Measurements from ENCODE around the gene NUP62. TPM values are rescaled to one million over a fixed set of nuclear protein-coding genes. Genes with fewer than 3 reads are reported as not detected.
"Not testable (repeated sequence)": the region's sequence is repeated elsewhere in the genome, so short reads cannot be mapped to it uniquely, and the experiment has no call there.

NUP62 gene, protein sequence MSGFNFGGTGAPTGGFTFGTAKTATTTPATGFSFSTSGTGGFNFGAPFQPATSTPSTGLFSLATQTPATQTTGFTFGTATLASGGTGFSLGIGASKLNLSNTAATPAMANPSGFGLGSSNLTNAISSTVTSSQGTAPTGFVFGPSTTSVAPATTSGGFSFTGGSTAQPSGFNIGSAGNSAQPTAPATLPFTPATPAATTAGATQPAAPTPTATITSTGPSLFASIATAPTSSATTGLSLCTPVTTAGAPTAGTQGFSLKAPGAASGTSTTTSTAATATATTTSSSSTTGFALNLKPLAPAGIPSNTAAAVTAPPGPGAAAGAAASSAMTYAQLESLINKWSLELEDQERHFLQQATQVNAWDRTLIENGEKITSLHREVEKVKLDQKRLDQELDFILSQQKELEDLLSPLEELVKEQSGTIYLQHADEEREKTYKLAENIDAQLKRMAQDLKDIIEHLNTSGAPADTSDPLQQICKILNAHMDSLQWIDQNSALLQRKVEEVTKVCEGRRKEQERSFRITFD
- total RNA-seq: 56.9 and 73.3 TPM in 2 replicates

DNA sequence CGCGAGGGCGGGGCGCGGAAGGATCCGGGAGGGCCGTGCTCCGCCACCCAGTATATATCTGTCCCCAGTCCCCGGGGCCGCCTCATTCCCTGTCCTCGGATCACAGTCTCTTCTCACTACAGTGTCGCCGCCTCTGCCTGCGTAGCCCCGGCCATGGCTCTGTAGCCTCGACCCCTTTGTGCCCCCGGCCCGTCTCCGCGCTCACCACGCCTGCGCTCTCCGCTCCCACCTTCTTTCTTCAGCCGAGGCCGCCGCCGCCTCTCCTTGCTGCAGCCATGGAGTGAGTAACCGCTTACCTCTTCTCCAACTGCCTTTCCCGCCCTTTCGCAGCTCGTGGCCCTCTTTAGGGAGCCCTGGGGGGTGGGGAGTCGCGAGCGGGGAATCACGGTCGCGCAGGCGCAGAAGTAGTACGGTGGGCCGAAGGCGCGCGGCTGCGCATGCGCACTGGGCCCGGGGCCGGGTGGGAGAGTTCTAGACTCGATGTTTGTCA is at the start of gene NUP62, which contains the start of gene ATF5:
Gene NUP62, minus strand, starts transcription at position 384 of the 490 bp plus-strand sequence. CDS start 19,697 bp downstream, outside the sequence.
Gene ATF5, plus strand, starts transcription at position 85 of the 490 bp plus-strand sequence. CDS start 1,646 bp downstream, outside the sequence.
- no peak for DNase-seq (ENCODE audit: extremely low read depth, low read depth, low spot score)

DNA sequence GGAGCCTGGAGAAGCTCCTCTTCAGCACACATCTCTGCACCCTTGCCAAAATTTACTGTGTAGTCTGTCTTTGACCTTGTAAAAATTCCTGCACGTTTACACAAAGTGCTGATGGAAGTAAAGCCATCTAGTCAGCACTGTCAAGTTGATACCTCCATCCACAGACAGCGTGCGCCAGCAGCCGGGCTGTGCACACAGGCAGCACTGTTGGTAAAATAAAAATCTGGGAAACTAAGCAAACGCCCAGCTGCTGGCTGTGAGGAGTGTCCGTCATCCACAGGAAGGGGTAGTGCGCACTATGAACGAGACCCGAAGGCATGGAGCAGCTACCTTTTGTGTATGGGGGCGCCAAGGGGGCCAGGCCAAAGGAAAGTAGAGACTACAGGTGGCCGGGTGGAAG is 49.0 kb upstream of the NUP62 start:
- DNase-seq (ENCODE audit: extremely low read depth, low read depth, low spot score): no peak

DNA sequence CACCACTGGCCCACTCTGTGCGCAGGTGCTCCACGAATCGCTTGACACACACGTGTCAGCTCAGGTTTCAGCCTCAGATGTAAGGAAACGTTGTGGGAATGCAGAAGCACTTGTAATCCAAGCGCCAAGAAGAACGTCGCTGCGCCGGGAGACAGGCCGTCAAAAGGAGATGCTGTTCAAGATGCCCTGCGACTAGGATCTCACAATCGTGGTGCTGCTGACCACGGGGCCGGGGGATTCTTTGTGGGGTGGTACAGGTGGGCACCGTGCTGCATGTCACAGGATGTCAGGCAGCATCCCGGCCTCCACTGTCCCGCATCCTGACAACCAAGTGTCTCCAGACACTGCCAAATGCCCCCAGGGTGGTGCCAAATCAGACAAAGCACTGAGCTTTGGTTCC is 48.6 kb upstream of the NUP62 start:
- no peak for DNase-seq (ENCODE audit: extremely low read depth, low read depth, low spot score)

DNA sequence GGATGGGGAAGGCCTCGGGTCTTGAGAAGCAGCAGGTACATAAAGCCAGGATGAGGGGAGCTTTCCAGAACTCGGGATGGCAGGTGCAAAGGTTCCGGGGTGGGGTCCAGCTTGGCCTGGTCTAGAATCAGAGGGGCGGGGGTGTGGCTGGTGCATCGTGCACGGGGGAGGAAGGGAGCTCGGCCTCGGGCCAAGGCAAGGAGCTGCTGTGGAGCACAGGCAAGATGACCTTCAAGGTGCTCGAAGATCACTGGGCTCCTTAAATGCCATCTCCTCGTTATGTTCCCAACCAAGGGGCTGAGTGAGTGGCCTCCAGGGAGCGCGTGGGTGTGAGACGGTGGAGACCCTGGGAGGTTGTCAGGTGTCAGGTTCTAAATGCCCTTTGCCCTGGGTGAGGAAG is 47.8 kb upstream of the NUP62 start:
- no peak for DNase-seq (ENCODE audit: extremely low read depth, low read depth, low spot score)

DNA sequence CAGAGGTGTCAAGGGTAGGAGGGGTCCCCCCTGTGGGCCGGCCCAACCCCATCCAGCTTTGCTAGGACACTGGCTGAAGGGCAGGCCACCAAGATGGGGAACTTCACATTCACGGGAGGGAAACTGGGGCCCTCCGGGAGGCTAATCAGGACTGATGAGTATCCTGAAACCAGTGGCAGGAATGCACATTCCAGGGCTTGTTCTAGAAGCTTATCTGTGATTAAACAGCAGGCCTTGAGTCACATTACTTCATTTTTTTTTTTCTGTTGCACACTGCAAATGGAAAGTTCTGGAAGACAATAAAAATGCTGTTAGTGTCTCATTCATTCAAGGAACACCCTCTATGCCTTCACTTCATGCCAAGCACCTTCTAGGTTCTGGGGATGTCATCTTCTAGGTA is 47.2 kb upstream of the NUP62 start:
- no peak for DNase-seq (ENCODE audit: extremely low read depth, low read depth, low spot score)

DNA sequence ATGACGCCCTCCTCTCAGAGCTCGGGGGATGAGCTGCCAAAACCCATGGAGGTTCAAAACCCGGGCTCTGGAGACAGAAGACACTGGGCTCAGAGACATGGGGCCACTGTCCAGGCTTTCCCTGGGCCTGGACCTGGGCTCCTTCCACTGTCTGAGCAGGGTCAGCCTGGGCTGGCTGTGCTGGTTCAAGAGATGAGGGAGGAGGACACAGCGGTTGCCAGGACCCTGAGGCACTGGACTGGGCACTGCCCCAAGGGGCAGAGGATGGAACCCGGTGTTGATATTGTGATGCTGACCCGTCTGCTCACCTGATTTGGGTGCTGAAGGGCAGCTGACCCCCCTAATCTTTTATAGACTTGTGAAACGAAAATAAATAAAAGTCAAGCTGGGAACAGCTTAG is 45.7 kb upstream of the NUP62 start:
- DNase-seq (ENCODE audit: extremely low read depth, low read depth, low spot score): no peak

DNA sequence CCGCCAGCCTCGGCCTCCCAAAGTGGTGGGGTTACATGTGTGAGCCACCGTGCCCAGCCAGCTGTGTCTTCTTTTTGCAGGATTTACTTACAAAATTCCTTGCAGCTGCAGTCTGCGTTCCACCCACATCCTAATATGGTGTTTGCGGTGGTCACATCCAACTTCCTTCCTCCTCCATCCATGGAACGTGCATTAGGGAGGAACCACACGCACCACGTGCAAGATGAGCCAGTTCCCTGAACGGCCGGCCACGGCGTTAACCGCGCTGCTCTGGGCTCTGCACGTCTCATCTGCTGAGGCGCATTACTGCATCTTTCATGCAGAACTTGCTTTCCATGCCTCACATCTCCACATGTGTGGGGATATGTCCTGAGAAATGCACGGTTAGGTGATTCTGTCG is 44.7 kb upstream of the NUP62 start:
- DNase-seq (ENCODE audit: extremely low read depth, low read depth, low spot score): no peak

DNA sequence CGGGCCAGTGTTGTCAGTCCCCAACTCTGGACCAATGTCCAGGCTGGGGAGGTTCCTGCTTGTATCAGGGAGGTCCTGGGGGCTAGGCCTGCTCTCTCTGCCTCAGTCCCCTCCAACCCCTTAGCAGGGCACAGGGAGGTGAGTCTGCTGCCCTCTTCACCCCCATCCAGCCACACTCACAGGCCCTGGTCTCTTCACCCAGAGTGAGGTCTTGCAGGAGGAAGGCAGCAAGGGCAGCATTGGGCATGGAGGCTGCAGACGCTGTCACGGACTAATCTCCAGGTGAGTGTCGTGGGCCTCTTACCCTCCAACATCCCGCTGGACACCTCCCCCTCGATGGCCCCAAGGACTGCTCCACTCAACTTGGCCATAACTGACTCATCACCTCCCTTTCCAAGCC is 43.5 kb upstream of the NUP62 start:
- no peak for DNase-seq (ENCODE audit: extremely low read depth, low read depth, low spot score)

DNA sequence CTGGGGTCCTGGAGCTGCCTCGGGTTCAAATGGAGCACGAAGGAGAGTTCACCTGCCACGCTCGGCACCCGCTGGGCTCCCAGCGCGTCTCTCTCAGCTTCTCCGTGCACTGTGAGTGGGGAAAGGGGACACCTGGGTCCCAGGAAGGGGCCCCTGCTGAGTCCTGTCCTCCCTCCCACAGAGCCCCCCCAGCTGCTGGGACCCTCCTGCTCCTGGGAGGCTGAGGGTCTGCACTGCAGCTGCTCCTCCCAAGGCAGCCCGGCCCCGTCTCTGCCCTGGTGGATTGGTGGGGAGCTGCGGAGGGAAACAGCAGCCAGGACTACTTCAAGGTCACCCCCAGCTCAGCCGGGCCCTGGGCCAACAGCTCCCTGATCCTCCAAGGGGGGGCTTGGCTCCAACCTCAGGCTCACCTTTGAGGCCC is 42.7 kb upstream of the NUP62 start:
- no peak for DNase-seq (ENCODE audit: extremely low read depth, low read depth, low spot score)

DNA sequence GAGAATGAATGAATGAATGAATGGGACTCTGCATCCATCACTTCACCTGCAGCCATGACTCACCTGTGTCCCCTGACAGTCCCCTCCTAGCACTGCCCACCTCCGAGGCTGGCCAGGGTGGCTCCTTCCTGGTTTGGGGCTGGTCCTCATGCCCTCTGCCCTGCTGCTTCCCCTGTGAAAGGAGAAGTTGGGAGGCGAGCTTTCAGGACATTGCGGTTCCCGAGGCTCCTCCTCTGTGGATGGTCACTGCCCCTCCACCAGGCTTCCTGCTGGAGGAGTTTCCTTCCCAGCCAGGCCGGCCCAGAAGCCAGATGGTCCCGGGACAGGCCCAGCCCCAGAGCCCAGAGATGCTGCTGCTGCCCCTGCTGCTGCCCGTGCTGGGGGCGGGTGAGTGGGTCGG is 40.1 kb upstream of the NUP62 start:
- not testable (repeated sequence) for DNase-seq (ENCODE audit: extremely low read depth, low read depth, low spot score)

DNA sequence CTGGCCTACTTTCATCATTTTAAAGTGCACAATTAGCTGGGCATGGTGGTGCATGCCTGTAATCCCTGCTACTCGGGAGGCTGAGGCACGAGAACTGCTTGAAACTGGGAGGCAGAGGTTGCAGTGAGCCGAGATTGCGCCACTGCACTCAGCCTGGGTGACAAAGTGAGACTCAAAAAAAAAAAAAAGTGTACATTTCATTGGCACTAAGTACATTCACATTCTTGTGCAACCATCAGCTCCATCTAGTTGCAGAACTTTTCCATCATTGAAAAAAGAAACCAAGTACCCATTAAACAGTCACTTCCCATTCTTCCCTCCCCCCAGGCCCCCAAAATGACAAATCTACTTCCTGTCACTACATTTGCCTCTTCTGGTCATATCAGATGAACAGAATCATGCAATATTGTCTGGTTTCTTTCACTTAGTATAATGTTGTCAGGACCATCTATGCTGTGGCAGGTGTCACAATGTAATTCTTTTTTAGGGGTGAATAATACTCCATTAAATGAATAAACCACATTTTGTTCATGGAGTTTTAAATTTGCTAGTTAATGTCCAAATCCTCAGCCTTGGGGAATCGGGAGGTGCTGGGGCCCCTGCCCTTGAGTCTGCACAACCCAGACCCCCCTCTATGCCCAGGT is 39.1 kb upstream of the NUP62 start:
- no peak for DNase-seq (ENCODE audit: extremely low read depth, low read depth, low spot score)

DNA sequence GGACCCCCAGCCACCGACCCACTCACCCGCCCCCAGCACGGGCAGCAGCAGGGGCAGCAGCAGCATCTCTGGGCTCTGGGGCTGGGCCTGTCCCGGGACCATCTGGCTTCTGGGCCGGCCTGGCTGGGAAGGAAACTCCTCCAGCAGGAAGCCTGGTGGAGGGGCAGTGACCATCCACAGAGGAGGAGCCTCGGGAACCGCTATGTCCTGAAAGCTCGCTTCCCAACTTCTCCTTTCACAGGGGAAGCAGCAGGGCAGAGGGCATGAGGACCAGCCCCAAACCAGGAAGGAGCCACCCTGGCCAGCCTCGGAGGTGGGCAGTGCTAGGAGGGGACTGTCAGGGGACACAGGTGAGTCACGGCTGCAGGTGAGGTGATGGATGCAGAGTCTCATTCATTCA is 31.7 kb upstream of the NUP62 start, which contains the start of gene SIGLEC11:
Gene SIGLEC11, minus strand, starts transcription at position 193 of the 400 bp plus-strand sequence. Its CDS starts 91 bp downstream, at position 102.
- not testable (repeated sequence) for DNase-seq (ENCODE audit: extremely low read depth, low read depth, low spot score)

DNA sequence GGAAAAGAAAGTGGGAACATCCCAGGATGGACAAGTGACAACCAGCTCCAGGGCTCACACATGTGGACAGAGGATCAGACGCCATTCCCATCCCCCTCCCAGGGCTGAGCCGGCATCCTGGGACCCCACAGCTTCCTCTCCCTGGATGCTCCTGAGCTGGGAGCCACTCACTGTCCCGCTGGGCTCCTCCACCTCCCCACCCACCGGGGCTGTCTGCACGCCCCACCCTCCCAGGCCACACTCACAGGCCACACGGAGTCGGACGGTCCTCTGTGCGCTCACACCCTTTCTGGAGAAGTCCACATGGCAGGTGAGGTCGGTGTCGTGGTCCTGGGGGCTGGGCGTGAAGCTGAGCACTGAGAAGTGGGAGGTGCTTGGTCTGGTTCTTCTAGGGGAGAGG is 30.6 kb upstream of the NUP62 start:
- DNase-seq (ENCODE audit: extremely low read depth, low read depth, low spot score): not testable (repeated sequence)

DNA sequence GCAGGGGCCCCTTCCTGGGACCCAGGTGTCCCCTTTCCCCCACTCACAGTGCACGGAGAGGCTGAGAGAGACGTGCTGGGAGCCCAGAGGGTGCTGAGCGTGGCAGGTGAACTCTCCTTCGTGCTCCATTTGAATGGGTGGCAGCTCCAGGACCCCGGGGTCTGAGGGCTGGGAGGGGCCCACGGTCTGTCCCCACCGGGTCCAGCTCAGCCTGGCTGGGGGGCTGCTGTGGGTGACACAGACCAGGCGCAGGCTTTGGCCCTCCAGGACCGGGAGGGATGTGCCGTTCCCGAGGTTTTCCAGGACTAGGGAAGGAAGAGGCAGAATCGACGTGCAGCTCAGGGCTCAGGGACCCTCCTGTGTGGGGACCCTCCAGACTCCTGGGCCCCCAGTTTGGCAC is 29.3 kb upstream of the NUP62 start:
- DNase-seq (ENCODE audit: extremely low read depth, low read depth, low spot score): not testable (repeated sequence)

DNA sequence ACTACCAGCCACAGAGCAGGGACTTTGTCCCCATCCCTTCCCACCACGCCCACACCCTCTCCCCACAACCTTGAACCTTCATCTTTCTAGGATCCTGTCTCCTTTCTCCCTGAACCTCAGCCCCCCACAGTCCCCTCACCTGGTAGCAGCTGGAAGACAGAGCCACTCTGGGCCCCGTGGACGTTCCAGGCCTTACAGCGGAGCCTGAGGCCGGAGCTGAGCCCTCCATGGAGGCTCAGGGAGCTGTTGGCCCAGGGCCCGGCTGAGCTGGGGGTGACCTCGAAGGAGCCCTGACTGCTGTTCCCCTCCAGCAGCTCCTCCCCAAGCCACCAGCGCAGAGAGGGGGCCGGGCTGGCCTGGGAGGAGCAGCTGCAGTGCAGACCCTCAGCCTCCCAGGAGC is 28.8 kb upstream of the NUP62 start:
- DNase-seq (ENCODE audit: extremely low read depth, low read depth, low spot score): not testable (repeated sequence)

DNA sequence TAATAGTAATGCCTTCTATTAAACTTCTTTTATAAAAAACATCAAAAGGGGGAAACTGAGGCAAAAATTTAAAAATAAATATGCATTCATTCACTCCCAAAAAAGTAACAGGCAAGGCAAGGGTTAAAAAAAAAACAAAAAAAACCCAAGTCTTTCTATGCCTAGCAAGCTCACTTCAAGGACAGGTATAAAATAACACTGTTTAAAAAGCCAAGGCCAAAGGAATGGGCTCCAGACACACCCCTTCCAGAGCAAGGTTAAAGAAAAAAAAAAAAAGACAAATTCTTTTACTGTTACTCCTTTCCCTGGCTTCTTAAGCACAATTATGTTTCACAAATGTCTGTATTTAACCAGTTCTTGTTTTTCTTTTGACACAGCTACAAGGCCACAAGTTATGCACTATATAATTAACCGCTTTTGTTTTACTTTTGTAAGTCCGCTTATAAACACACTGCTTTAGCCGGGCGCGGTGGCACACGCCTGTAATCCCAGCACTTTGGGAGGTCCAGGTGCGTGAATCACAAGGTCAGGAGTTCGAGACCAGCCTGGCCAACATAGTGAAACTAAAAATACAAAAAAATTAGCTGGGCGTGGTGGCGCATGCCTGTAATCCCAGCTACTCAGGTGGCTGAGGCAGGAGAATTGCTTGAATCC is 28.1 kb upstream of the NUP62 start:
- no peak for DNase-seq (ENCODE audit: extremely low read depth, low read depth, low spot score)

DNA sequence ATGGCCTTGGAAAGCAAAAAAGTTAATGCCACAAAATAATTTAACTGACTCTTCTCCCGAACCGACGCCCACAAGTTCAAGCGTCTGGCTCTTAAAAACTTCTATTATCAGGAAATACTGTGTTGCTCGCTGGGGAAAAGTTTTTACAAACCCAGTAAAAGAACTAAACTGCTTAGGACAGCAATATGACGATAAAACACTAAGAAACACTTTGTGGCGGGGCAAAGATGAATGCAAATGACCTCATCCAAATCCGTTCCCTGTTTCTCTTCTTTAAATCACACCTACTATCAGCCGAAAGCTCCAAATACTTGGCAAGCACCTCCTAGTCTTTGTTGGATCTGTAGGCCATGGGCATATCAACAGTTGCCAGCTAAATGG is 26.8 kb upstream of the NUP62 start:
- DNase-seq (ENCODE audit: extremely low read depth, low read depth, low spot score): no peak

DNA sequence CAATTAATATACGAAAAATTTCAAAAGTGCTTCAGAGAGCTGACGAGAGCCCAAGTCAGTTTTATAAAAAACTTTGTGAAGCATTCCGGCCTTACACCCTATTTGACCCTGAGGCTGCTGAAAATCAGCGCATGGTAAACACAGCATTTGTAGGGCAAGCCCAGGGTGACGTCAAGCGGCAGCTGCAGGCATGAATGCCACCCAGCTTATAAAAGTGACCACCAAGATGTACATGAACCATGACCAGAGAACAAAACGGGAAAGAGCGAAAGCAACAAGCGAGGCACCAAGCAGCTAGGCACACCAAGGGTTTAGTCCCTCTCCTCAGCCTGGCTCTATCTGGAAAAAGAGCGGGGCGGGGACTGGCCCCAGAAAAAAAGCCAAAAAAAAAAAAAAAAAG is 25.6 kb upstream of the NUP62 start:
- no peak for DNase-seq (ENCODE audit: extremely low read depth, low read depth, low spot score)

DNA sequence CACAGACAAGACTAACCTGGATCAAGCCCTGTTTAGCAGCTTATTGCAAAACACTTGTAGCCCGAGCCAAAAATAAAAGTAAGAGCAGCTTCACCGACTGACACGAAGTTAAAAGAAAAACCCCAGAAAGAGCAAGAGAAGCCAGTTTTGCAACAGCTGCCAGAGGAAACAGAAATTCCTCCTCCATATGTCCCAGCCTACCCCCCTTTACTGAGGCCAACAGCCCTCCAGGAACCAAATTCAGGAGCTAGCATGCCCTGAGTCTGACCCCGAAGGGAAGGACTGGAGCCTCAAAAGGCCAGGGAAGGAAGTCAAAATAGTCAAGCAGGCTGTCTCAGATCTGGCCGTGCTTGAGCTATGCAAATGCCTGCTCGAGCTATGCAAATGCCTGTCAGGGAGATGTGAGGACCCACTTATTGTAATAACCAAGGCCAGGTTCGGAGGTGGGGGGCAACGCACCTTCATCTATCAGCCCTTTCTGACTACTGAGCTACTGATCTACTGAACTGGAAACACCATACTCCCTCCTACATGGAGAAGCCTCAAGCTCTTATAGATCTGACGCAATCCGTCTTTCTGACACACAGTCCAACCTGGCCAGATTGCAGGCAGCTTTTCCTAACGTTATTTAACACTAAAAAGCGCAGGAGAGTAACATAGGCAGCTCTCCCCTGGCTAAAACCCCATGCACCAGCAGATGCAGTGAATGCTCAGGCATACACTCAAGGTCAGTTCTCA is 25.0 kb upstream of the NUP62 start:
- DNase-seq (ENCODE audit: extremely low read depth, low read depth, low spot score): no peak

DNA sequence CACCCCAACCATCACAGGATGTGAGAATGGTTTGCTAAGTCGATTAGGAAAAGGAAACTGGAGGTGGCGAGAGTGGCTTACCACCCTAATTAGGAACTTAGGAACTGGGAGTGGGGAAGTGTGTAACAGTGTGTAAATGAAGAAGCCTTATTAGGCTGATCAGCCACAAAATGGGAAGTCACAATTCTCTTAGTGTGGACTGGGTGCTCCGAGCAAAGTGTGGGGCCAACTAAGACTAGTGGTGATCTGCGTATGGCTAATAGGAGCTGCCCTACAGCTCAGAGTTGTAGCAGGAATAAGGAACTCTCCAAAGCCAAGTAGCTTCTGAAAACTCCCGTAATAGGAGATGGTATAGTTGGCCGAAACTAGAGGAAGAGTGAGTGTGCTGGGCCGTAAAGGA is 24.1 kb upstream of the NUP62 start:
- no peak for DNase-seq (ENCODE audit: extremely low read depth, low read depth, low spot score)

Measured in glomerular endothelial cell (primary cell).